MM.1S (cell line): ENCODE results near the gene CMPK1.

Source experiments
- DNase-seq: peaks from one replicate; pipeline ENCODE4 v3.0.0-alpha.2; 2015
- H2AFZ ChIP-seq: fragments of 300-600 bp; sonication (generic); 2 replicates; pipeline ENCODE4 v1.6.0; 2016; ENCODE audit warnings: antibody characterized with exemption, low read length
- H3F3A ChIP-seq: fragments of 300-600 bp; sonication (generic); 2 replicates; pipeline ENCODE4 v1.6.1; 2016; ENCODE audit warnings: mild to moderate bottlenecking, antibody characterized with exemption, low read length, moderate library complexity, mixed read lengths; ENCODE audit not compliant: insufficient read depth
- H3K27ac ChIP-seq: fragments of 300-600 bp; sonication (generic); 2 replicates; pipeline ENCODE4 v1.5.1; 2016; ENCODE audit warnings: mild to moderate bottlenecking, low read length
- H3K27me3 ChIP-seq: fragments of 300-600 bp; sonication (generic); replicated peaks from 2 replicates; pipeline ENCODE4 v1.6.0; 2016; ENCODE audit warnings: low read length; ENCODE audit not compliant: insufficient read depth
- H3K36me3 ChIP-seq: fragments of 300-600 bp; sonication (generic); replicated peaks from 2 replicates; pipeline ENCODE4 v1.6.1; 2016; ENCODE audit warnings: mild to moderate bottlenecking, low read length, mixed read lengths; ENCODE audit not compliant: insufficient read depth
- H3K4me1 ChIP-seq: fragments of 300-600 bp; sonication (generic); 2 replicates; pipeline ENCODE4 v1.6.1; 2016; ENCODE audit warnings: low read length, mixed read lengths
- H3K4me2 ChIP-seq: fragments of 300-600 bp; sonication (generic); 2 replicates; pipeline ENCODE4 v1.6.0; 2016; ENCODE audit warnings: low read depth, low read length
- H3K4me3 ChIP-seq: fragments of 300-600 bp; sonication (generic); 2 replicates; pipeline ENCODE4 v1.5.1; 2016; ENCODE audit warnings: low read length, mixed read lengths
- H3K79me2 ChIP-seq: fragments of 300-600 bp; sonication (generic); 2 replicates; pipeline ENCODE4 v1.6.1; 2016; ENCODE audit warnings: mixed run types, low read length, mixed read lengths
- H3K9ac ChIP-seq: fragments of 300-600 bp; sonication (generic); 2 replicates; pipeline ENCODE4 v1.6.1; 2016; ENCODE audit warnings: low read length, mixed read lengths
- H3K9me2 ChIP-seq: fragments of 300-600 bp; sonication (generic); replicated peaks from 2 replicates; pipeline ENCODE4 v1.6.1; 2016; ENCODE audit warnings: mild to moderate bottlenecking, low read length, mixed read lengths; ENCODE audit not compliant: insufficient read depth
- H3K9me3 ChIP-seq: fragments of 300-600 bp; sonication (generic); replicated peaks from 2 replicates; pipeline ENCODE4 v1.6.1; 2016; ENCODE audit warnings: mild to moderate bottlenecking, low read length, mixed read lengths; ENCODE audit not compliant: insufficient read depth
- H4K20me1 ChIP-seq: fragments of 300-600 bp; sonication (generic); 2 replicates; pipeline ENCODE4 v1.6.1; 2016; ENCODE audit warnings: mild to moderate bottlenecking, low read length, moderate library complexity, mixed read lengths; ENCODE audit not compliant: insufficient read depth
- CTCF ChIP-seq: fragments of 300-600 bp; sonication (generic); IDR thresholded peaks from 2 replicates; pipeline ENCODE4 v1.5.1; 2016; ENCODE audit warnings: antibody characterized with exemption, low read length, mixed read lengths
- EZH2 ChIP-seq: fragments of 300-600 bp; sonication (generic); optimal IDR thresholded peaks from 2 replicates; pipeline ENCODE3; 2017; ENCODE audit warnings: low read depth, mild to moderate bottlenecking, antibody characterized with exemption, low read length, mixed read lengths
- EZH2phosphoT487 ChIP-seq: fragments of 300-600 bp; sonication (generic); IDR thresholded peaks from 2 replicates; pipeline ENCODE4 v1.6.1; 2018; ENCODE audit warnings: antibody characterized with exemption, low read length

Gene CMPK1

GRCh38 chr1:47351305-47351704, 17.7 kb downstream of the CMPK1 start:
- H3K27me3 ChIP-seq: no peaks in the 10 kb centered on the region
- no peaks in the 10 kb centered on the region for H4K20me1 ChIP-seq
- H3F3A ChIP-seq: no peaks in the 10 kb centered on the region
- peaks cover 74% of the 10 kb centered on the region for H3K79me2 ChIP-seq
- TF ChIP-seq CTCF (no peak), EZH2 (no peak), EZH2phosphoT487 (no peak)
- no peak overlapping the region for H2AFZ ChIP-seq
- no peak overlapping the region for H3K4me3 ChIP-seq
- no peaks in the 10 kb centered on the region for H3K9me2 ChIP-seq
- no peak overlapping the region for H3K9ac ChIP-seq
- H3K27ac ChIP-seq: no peak overlapping the region
- H3K4me1 ChIP-seq: 0 out of 2 replicates have a peak, but pooled peaks cover 3% of the 10 kb centered on the region
- no peak overlapping the region for H3K4me2 ChIP-seq
- DNase-seq: peak; percentile 17
- no peaks in the 10 kb centered on the region for H3K9me3 ChIP-seq
- no peaks in the 10 kb centered on the region for H3K36me3 ChIP-seq

GRCh38 chr1:47361380-47361779, 27.8 kb downstream of the CMPK1 start:
- TF ChIP-seq CTCF (no peak), EZH2 (no peak), EZH2phosphoT487 (no peak)
- Histone ChIP-seq H3K4me3 (no peak overlapping the region), H3K9ac (no peak overlapping the region), H3K27ac (no peak overlapping the region), H3K9me3 (no peaks in the 10 kb centered on the region), H2AFZ (no peak overlapping the region), H3K4me2 (no peak overlapping the region), H4K20me1 (no peaks in the 10 kb centered on the region), H3F3A (no peaks in the 10 kb centered on the region), H3K27me3 (no peaks in the 10 kb centered on the region), H3K4me1 (no peaks in the 10 kb centered on the region), H3K9me2 (no peaks in the 10 kb centered on the region), H3K36me3 (no peaks in the 10 kb centered on the region), H3K79me2 (peaks cover 59% of the 10 kb centered on the region)
- no peak for DNase-seq

- H4K20me1 ChIP-seq: no peaks in the 10 kb centered on the region
- H3K9me2 ChIP-seq: no peaks in the 10 kb centered on the region
- H3K27ac ChIP-seq: no peak overlapping the region
- no peaks in the 10 kb centered on the region for H3K9me3 ChIP-seq
- H3K36me3 ChIP-seq: no peaks in the 10 kb centered on the region
- H3K27me3 ChIP-seq: no peaks in the 10 kb centered on the region
- H3K79me2 ChIP-seq: peaks cover 50% of the 10 kb centered on the region
- no peak overlapping the region for H3K4me2 ChIP-seq
- no peaks in the 10 kb centered on the region for H3F3A ChIP-seq
- no peak overlapping the region for H3K9ac ChIP-seq
- no peak overlapping the region for H3K4me3 ChIP-seq
- no peak for TF ChIP-seq EZH2phosphoT487
- no peak for TF ChIP-seq CTCF
- no peak for TF ChIP-seq EZH2
- no peak for DNase-seq
- H3K4me1 ChIP-seq: no peaks in the 10 kb centered on the region
- no peak overlapping the region for H2AFZ ChIP-seq
These were observed 29.2 kb downstream of the CMPK1 start for GRCh38 chr1:47362828-47363227.
